B cell (primary cell): ENCODE measurements around the gene CHCHD6.

Source experiments
- EZH2 ChIP-seq: IDR thresholded peaks from 2 replicates; pipeline ENCODE4 v1.6.1; 2012; ENCODE audit warnings: borderline replicate concordance, low read depth, mild to moderate bottlenecking, moderate library complexity, low read length; ENCODE audit not compliant: insufficient read depth, poor library complexity, severe bottlenecking
- TF ChIP-seq, protein P1 (sequence below): fragments of 200-600 bp; IDR thresholded peaks from one replicate; pipeline ENCODE4 v1.8.0; 2022; ENCODE audit warnings: antibody characterized with exemption, mild to moderate bottlenecking

DNA sequence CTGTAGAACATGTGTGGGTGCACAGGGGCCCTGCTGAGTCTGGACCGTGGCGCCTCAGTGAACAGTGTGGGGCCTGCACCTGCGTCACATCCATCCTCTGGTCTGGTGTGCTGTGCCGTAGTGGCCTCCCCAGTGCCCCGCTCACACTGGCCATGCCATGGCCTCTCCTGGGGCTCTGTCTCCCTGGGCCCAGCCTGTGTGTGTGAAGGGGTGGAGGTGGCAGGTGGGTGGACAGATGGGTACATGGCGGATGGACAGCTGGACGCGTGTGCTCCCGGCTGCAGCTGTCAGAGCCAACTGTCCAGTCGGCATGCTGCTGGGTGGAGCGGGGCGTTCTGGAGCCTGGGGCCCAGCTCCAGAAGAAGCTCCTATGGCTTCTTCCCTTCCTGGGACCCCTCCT, 296.7 kb downstream of the CHCHD6 start:
- TF ChIP-seq, protein P1, sequence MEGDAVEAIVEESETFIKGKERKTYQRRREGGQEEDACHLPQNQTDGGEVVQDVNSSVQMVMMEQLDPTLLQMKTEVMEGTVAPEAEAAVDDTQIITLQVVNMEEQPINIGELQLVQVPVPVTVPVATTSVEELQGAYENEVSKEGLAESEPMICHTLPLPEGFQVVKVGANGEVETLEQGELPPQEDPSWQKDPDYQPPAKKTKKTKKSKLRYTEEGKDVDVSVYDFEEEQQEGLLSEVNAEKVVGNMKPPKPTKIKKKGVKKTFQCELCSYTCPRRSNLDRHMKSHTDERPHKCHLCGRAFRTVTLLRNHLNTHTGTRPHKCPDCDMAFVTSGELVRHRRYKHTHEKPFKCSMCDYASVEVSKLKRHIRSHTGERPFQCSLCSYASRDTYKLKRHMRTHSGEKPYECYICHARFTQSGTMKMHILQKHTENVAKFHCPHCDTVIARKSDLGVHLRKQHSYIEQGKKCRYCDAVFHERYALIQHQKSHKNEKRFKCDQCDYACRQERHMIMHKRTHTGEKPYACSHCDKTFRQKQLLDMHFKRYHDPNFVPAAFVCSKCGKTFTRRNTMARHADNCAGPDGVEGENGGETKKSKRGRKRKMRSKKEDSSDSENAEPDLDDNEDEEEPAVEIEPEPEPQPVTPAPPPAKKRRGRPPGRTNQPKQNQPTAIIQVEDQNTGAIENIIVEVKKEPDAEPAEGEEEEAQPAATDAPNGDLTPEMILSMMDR = no peak
- no peak for TF ChIP-seq EZH2
